Left lung (tissue), 10 donors: ENCODE results near the gene LRRC70. TPM values are rescaled to one million over a fixed set of nuclear protein-coding genes. Genes with fewer than 3 reads are reported as not detected.

Experiments used
- ATAC-seq: fragments of 200-7000 bp; cut with Tn5 transposase; one replicate; pipeline ENCODE4 v1.9.1; 2020; ENCODE audit warnings: moderate library complexity
- DNase-seq, 4 donors: peaks; one replicate each; pipeline ENCODE4 v3.0.0-alpha.2; 2013 to 2020
- H3K27ac ChIP-seq, 2 donors: fragments of 200-600 bp; sonication (generic) in 1 of 2; one replicate each; pipeline versions ENCODE4 v1.5.0 to v1.8.0; 2020 to 2021
- H3K27me3 ChIP-seq, 2 donors: fragments of 200-600 bp; sonication (generic) in 1 of 2; one replicate each; pipeline versions ENCODE4 v1.5.0 to v1.8.0; 2020 to 2021
- H3K36me3 ChIP-seq, 2 donors: fragments of 200-600 bp; sonication (generic) in 1 of 2; one replicate each; pipeline versions ENCODE4 v1.5.0 to v1.8.0; 2020 to 2021
- H3K4me1 ChIP-seq, 2 donors: fragments of 200-600 bp; one replicate each; pipeline ENCODE4 v1.8.0; 2021
- H3K4me3 ChIP-seq, 2 donors: fragments of 200-600 bp; sonication (generic) in 1 of 2; one replicate each; pipeline versions ENCODE4 v1.5.0 to v1.8.0; 2020 to 2021; ENCODE audit warnings: mild to moderate bottlenecking in 1 of 2
- H3K9me3 ChIP-seq, 2 donors: fragments of 200-600 bp; sonication (generic) in 1 of 2; one replicate each; pipeline versions ENCODE4 v1.5.0 to v1.8.0; 2020 to 2021
- CTCF ChIP-seq, 2 donors: fragments of 200-600 bp; sonication (generic) in 1 of 2; IDR thresholded peaks; one replicate each; pipeline versions ENCODE4 v1.5.0 to v1.8.0; 2021; ENCODE audit warnings: antibody characterized with exemption in 2 of 2
- intact Hi-C, 2 donors: fragments of 100-400 bp; cut with DNase I; formaldehyde crosslinking; loops; one replicate each; pipeline versions ENCODE4 v1.11.2 to v1.14.2; 2022
- polyA plus RNA-seq, 6 donors: library from polyadenylated mRNA; unstranded; fragments of 120-200 nt; gene quantifications; one replicate each; pipeline ENCODE4 v1.2.1, GENCODE V29; 2013; ENCODE audit not compliant: insufficient read length in 6 of 6
- total RNA-seq, 2 donors: library from RNA; stranded (reverse); fragmentation: NEBNext Ultra II Directional; extraction: Animal tissue kit (Norgen Biotek cat#: 25700); gene quantifications; one replicate each; pipeline ENCODE4 v1.2.1, GENCODE V29; 2021
- donor health status: DM: no; HTN: yes; CAD: no.
- donor health status: DM: no; HTN: no; CAD: no.

LRRC70 gene
- total and polyA plus RNA-seq, 8 donors: 1.1 to 11.8 (median 7.7) TPM

- H3K27ac ChIP-seq: no peak overlapping the region
- no peaks in the 10 kb centered on the region for H3K9me3 ChIP-seq
- TF ChIP-seq CTCF (IDR thresholded peaks at IDR 0.05): no peak
- DNase-seq: no peak
- H3K36me3 ChIP-seq: peaks cover 0 to 19% of the 10 kb centered on the region in 2 donors
- intact Hi-C loops: no loop called here
- H3K27me3 ChIP-seq: no peaks in the 10 kb centered on the region
- no peak overlapping the region for H3K4me3 ChIP-seq
- no peak for ATAC-seq
- no peaks in the 10 kb centered on the region for H3K4me1 ChIP-seq
Observed at GRCh38 chr5:62627901-62628300, 49.3 kb downstream of the LRRC70 start.

Other genes starting within 250 kb of the LRRC70 start
- 10 to 100 TPM; 19.7 to 28.4 TPM for gene DIMT1, start 174.9 kb upstream of the LRRC70 start, total RNA-seq
- 10 to 100 TPM; 31.6 to 39.7 (median 36.7) TPM for gene DIMT1, start 174.9 kb upstream of the LRRC70 start, polyA plus RNA-seq
- 10 to 100 TPM; 27.0 to 40.5 TPM for gene IPO11, start 166.1 kb upstream of the LRRC70 start, total RNA-seq
- 10 to 100 TPM; 35.1 to 42.6 (median 37.7) TPM for gene IPO11, start 166.1 kb upstream of the LRRC70 start, polyA plus RNA-seq